ENCODE data around the gene STT3A.

The STT3A gene

DNA sequence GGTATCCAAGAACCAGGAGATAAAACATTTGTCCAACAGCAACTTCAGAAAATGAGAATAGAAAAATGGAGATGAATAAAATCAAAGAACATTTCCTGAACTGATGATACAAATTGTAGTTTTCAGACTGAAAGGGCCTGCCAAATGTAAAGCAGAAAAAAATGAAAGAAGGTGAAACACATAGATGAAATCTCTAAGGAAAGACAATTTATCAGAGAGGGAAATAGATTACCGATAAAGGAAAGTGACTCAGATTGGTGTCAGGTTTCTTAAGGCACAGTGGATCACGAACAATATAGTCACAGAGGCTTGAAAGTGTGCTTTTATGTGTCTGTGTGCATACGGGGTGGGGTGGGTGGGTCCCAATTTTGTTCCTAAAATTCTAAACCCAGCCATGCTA lies 4.1 kb upstream of the STT3A start:
- no peak for DNase-seq (ENCODE audit: low read depth)

- DNase-seq (ENCODE audit: low read depth) = no peak
These were observed 875 bp upstream of the STT3A start for GRCh38 chr11:125591649-125592304.

GRCh38 chr11:125593114-125593820 lies 615 bp downstream of the STT3A start:
- no peak for DNase-seq (ENCODE audit: low read depth)

DNA sequence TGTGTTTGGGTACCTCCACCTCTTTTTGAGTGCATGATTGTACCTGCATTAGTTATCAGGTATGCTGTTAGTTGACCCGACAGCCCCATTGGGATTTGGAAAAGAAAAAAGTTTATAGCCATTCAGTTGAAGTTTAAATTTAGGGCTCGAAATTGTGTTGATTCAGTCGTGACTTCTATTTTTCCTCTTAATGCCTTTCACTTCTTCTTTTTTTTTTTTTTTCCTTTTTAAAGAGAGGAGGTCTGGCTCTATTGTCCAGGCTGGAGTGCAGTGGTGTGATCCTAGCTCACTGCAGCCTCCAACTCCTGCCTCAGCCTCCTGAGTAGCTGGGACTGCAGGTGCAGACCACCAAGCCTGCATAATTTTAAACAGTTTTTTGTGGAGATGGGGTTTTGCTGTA lies 2.3 kb downstream of the STT3A start:
- no peak for DNase-seq (ENCODE audit: low read depth)

GRCh38 chr11:125600663-125601062 lies 8.0 kb downstream of the STT3A start:
- DNase-seq (ENCODE audit: low read depth) = no peak

DNA sequence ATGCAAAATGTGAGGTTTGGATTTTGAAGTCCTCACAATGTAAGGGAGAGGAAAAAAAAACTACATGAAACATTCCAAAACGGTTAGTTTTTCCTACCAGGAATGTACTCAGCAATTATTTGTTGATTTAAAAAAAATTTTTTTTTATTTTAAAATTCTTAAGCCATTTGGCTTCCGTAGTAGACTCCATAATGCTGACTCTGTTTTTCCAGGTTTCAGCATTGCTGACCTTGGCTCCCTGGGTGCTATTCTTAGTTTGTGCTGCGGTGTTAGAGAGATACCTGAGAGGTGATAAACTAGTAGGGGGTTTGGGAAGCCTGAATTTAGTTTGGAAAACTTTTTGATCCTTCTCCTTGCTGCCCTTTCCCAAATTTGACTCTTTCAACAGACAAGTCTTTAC lies 10.6 kb downstream of the STT3A start:
- DNase-seq (ENCODE audit: low read depth) = no peak

DNA sequence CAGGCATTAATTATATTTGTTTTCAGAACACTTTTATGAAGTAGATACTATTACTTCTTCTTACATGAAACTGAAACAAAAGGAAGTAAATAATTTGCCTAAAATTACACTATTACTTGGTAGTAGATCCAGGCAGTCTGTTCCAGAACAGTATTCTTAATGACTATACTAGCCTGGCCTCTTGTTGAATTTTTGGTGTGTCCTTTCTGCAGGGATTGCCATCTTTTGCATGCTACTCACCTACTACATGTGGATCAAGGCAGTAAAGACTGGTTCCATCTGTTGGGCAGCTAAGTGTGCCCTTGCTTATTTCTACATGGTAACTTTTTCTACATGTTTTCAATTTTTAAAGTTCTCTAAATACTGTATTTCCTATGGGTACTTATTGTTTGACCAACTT lies 12.8 kb downstream of the STT3A start:
- DNase-seq (ENCODE audit: low read depth) = no peak

GRCh38 chr11:125609545-125609944 lies 16.9 kb downstream of the STT3A start:
- no peak for DNase-seq (ENCODE audit: low read depth)

- DNase-seq (ENCODE audit: low read depth) = no peak
These were observed 25.7 kb downstream of the STT3A start for GRCh38 chr11:125618383-125618782.

DNA sequence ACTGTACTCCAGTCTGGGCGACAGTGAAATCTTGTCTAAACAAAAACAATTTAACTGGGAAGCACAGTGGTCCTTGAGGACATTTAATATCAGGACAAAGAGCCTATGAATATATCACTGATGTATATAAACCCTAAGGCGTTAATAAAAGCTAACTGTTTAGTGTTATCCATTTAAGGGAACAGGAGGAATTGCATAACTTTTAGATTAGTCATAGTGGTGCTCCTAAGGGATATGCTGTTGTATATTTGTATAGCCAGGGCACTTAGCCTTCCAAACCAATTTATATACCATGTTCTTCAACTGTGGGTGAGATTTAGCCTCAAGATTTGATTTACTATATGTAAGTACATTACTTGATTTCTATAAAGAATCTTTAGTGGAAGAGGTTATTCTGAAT lies 29.3 kb downstream of the STT3A start:
- DNase-seq (ENCODE audit: low read depth) = no peak

DNA sequence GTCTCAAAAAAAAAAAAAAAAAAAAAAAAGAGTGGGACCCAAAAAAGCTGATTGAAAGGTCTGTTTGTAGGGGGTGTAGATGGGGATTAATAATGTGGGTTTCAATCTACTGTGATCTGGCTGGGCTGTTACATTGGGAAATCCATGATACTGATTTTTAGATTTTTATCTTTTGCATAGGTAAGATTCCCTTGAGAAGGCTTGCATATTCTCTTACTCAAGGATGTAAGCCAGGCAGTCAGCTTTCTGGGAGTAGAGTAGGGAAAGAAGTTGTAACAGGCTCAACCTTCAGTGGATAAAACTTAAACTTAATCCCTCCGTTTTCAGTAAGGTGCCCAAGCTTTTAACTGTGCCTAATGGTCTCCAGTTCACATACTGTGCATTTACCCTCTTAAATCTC lies 30.4 kb downstream of the STT3A start:
- no peak for DNase-seq (ENCODE audit: low read depth)

GRCh38 chr11:125624756-125625213 lies 32.1 kb downstream of the STT3A start, which contains the start of gene CHEK1:
TSS of gene CHEK1 (plus strand) at chr11:125625163. CDS start at chr11:125626769, 1,606 bp downstream.
- DNase-seq (ENCODE audit: low read depth) = no peak

GRCh38 chr11:125625225-125625629 lies 32.6 kb downstream of the STT3A start:
- no peak for DNase-seq (ENCODE audit: low read depth)

DNA sequence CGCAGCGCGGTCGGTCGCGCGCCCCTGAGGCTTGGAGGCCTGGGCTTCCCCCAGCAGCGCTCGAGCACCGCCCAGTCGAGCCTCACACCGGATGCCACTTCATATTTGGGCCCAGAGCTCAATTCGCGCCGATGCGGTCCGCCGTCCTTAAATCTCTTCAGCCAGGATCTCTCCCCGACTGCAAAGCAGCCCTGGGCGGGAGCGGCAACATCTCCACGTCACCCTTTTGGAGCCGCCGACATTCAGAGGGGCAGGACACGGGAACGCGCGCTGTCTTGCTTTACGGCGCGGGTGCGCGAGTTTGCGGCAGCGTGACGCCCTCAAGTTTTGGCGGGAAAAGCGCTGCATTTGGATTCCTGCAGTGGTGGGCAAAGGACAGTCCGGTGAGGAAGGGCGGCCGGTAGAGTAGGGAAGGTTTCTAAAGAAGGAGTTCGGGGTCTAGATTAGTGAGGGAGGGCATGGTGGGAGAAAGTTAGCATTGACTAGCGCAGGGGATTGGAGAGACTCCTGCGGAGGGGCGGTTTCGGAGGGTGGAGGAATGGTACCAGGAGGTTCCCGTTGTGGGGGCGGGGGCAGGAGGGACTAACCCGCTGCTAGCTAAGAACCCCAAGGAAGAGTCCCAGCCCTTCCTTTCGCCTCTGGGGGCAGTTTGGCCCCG lies 33.1 kb downstream of the STT3A start:
- DNase-seq (ENCODE audit: low read depth) = peak; percentile 57

DNA sequence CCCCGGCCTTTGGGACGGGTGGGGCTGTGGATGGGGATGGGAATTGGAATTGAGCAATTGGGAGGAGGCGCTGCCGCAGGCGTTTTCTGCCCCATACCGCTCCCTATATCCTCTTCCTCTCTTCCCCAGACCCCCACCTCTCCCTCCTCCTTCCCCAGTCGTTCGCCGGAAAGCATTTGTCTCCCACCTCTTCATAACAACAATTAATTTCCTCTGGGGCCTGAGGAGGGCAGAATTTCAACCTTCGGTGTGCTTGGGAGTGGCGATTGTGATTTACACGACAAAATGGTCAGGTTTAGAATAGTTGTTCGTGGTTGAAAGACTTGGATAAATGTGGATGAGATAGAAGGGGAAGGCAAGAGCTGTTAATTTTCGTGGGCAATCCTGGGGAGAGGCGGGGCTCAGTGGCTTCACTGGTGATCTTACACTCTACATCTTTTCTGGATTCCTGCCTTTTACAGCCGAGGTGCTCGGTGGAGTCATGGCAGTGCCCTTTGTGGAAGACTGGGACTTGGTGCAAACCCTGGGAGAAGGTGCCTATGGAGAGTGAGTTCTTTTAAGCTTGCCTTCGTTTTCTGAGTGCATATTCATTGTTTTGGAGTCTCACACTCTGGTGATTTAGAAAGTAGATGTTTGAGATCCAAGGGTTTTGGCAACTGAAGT lies 33.8 kb downstream of the STT3A start:
- peak; percentile 41 for DNase-seq (ENCODE audit: low read depth)

DNA sequence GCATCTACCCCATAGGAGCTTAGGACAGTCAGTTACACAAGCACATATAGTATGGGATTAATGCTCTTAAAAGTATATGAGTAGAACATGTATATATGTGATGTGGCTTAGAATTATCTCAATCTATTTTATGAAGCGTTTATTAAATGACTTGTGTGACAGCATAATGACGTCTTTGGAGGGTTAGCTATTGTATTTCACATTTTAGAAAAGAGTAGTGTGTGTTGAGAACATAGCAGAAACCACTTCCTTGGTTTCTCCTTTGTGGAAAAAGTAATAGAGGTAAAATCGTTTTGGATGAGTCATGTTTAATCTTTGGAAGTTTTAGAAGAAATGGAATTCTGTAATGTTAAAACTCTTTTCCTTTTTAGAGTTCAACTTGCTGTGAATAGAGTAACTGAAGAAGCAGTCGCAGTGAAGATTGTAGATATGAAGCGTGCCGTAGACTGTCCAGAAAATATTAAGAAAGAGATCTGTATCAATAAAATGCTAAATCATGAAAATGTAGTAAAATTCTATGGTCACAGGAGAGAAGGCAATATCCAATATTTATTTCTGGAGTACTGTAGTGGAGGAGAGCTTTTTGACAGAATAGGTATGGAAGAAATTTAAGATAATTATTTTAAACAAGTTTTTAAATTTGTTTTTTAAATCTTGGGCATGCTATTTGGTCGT lies 34.7 kb downstream of the STT3A start:
- no peak for DNase-seq (ENCODE audit: low read depth)

GRCh38 chr11:125637840-125638239 lies 45.2 kb downstream of the STT3A start:
- DNase-seq (ENCODE audit: low read depth) = no peak

DNA sequence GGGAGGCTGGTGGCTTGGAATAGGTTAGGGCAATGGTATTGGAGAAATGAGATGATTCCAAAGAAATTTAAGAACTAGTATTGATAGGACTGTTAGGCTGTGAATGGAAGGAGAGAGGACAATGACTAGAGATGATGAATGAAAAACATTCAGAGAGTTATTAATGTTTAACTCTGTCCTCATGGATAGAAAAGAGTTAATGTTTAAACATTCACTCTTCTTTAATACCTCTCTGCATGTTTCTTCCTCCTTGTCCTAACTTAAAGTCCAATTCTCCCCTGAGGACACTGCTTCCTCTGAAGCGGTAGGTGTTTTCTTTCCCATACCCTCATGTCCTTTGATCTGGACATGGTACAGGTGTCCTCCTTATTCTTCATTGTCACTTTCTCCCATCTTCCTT lies 45.7 kb downstream of the STT3A start:
- DNase-seq (ENCODE audit: low read depth) = no peak

DNA sequence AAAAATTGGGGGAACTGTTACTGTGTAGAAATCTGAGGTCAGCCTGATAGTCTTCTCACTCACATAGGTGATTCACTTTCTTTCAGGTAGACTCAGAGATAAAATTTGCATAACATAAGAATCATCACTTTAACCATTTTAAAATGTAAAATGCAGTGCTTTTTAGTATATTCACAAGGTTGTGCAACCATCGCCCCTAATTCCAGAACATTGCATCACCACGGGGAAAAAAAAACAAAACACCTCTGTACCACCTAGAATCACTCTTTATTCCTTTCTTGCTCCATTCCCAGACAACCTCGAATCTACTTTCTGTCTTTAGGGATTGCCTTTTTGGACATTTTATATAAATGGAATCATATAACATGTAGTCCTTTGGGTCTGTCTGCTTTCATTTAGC lies 53.2 kb downstream of the STT3A start:
- DNase-seq (ENCODE audit: low read depth) = no peak

DNA sequence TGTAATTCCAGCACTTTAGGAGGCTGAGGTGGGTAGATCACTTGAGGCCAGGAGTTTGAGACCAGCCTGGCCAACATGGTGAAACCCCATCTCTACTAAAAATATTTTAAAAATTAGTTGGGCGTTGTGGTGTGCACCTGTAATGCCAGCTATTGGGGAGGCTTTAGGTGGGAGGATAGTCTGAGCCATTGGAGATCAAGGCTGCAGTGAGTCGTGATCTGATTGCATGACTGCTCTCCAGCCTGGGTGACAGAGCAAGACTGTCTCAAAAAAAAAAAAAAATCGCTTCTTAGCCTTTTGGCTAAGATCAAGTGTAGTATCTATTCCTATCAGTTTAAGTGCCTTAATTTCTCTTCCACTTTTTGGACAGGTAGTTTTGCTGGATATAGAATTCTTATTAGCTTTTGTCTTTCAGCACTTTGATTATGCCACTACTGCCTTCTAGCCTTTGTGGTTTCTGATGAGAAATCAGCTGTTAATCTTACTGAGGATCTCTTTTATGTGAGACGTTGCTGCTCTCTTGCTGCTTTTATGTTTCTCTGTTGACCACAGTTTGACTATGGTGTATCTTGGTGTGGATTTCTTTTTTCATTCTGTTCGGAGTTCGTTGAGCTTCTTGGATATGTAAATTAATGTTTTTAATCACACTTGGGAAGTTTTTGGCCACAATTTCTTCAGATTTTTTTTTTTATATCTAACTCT lies 57.0 kb downstream of the STT3A start:
- no peak for DNase-seq (ENCODE audit: low read depth)

- no peak for DNase-seq (ENCODE audit: low read depth)
These were observed 70.0 kb downstream of the STT3A start for GRCh38 chr11:125662689-125663088.
